NCI-H2029 treated with DMSO at 0.1 percent for 48 hours (cell line): Measurements from ENCODE around the gene TMEM245.

Experiments
- DNase-seq: peaks from one replicate; lab custom pipeline; 2025; lab: John Stamatoyannopoulos, UW

Gene TMEM245

GRCh38 chr9:109101202-109101595 is 18.5 kb downstream of the TMEM245 start:
- DNase-seq, result no peak

GRCh38 chr9:109100543-109101201 is 19.1 kb downstream of the TMEM245 start:
- DNase-seq, result no peak

GRCh38 chr9:109098960-109099308 is 20.8 kb downstream of the TMEM245 start:
- DNase-seq, result no peak

GRCh38 chr9:109098171-109098959 is 21.4 kb downstream of the TMEM245 start:
- DNase-seq, result peak; percentile 77

- DNase-seq, result no peak
Observed at GRCh38 chr9:109097146-109097545, 22.6 kb downstream of the TMEM245 start.

GRCh38 chr9:109095321-109095720 is 24.4 kb downstream of the TMEM245 start:
- no peak for DNase-seq

GRCh38 chr9:109094268-109094667 is 25.5 kb downstream of the TMEM245 start:
- DNase-seq, result no peak

GRCh38 chr9:109092587-109092986 is 27.2 kb downstream of the TMEM245 start:
- no peak for DNase-seq

GRCh38 chr9:109092051-109092580 is 27.6 kb downstream of the TMEM245 start:
- DNase-seq, result no peak

- DNase-seq, result no peak
Observed at GRCh38 chr9:109088221-109088620, 31.5 kb downstream of the TMEM245 start.

- no peak for DNase-seq
Observed at GRCh38 chr9:109087795-109088194, 32.0 kb downstream of the TMEM245 start.

- no peak for DNase-seq
Observed at GRCh38 chr9:109086221-109086620, 33.5 kb downstream of the TMEM245 start.

GRCh38 chr9:109085510-109085909 is 34.2 kb downstream of the TMEM245 start:
- no peak for DNase-seq

GRCh38 chr9:109083813-109084405 is 35.8 kb downstream of the TMEM245 start:
- DNase-seq, result no peak

GRCh38 chr9:109083141-109083540 is 36.6 kb downstream of the TMEM245 start:
- DNase-seq, result no peak

- no peak for DNase-seq
Observed at GRCh38 chr9:109082091-109082620, 37.6 kb downstream of the TMEM245 start.

GRCh38 chr9:109074236-109074889 is 45.4 kb downstream of the TMEM245 start:
- DNase-seq, result no peak

GRCh38 chr9:109072821-109073435 is 46.8 kb downstream of the TMEM245 start:
- DNase-seq, result no peak

- no peak for DNase-seq
Observed at GRCh38 chr9:109072133-109072692, 47.5 kb downstream of the TMEM245 start.

GRCh38 chr9:109068764-109069163 is 51.0 kb downstream of the TMEM245 start:
- no peak for DNase-seq

GRCh38 chr9:109064963-109065702 is 54.6 kb downstream of the TMEM245 start:
- DNase-seq, result no peak
